ENCODE results near the gene PRR7.
A peak's percentile ranks its signal among the peaks of the same experiment; 100 is the strongest.

The PRR7 gene

DNA sequence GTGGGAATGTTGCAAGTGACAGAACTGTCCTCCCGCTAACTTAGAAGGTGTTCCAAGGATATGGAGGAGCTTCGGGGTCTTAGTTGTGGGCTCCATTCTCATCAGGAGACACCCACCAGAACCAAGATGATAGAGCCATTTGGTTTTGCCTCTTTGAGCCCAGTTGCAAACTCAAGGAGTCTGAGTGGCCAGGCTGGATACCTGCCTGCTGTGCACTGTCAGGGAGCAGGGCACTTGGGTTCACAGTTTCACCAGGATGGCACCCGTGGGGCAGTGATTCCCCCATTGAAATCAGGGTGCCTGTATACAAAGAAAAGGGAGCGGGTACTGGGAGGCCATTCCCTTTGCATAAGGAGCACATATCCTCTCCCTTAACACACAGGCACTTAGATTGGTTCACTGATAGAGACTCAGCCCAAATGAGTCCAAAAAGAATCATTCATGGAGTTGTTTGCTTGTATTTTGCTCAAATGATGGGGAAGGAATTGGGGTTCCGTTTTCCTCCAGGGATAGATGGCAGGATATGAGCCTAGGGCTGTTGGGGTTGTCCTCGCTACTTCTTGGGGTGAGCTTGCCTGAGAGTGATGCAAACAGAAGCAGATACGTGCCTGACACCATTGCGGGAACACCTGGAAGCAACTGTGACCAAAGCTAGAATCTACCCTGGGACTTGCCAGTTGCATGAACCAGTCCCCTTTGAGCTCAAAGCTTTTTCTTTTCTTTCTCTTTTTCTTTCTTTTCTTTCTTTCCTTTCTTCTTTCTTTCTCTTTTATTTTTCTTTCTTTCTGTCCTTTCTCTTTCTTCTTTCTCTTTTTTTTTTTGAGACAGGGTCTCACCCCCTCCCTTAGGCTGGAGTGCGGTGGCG is 1.3 kb upstream of the PRR7 start:
- Histone ChIP-seq H2AFZ (ENCODE audit: low read depth) (no peak overlapping the region; the same call in 1 of the 2 replicates), H3K79me2 (ENCODE audit: insufficient read depth, low read depth) (no peaks in the 10 kb centered on the region), H3K4me2 (peak overlapping the region; percentile 89), H3K4me1 (ENCODE audit: low read depth, poor library complexity, severe bottlenecking) (peaks cover 31% of the 10 kb centered on the region), H3K27me3 (ENCODE audit: insufficient read depth, low read depth) (no peaks in the 10 kb centered on the region), H3K36me3 (ENCODE audit: insufficient read depth) (no peaks in the 10 kb centered on the region), H3K4me3 (IDR thresholded peaks at IDR 0.05; ENCODE audit: insufficient read depth, low read depth, low read length) (no peak overlapping the region), H4K20me1 (ENCODE audit: insufficient read depth) (no peaks in the 10 kb centered on the region), H3K27ac (peak overlapping the region; percentile 56; the same call in 1 of the 2 replicates), H3K9ac (peak overlapping the region; percentile 63; the same call in 1 of the 2 replicates)
- TF ChIP-seq, protein P1, sequence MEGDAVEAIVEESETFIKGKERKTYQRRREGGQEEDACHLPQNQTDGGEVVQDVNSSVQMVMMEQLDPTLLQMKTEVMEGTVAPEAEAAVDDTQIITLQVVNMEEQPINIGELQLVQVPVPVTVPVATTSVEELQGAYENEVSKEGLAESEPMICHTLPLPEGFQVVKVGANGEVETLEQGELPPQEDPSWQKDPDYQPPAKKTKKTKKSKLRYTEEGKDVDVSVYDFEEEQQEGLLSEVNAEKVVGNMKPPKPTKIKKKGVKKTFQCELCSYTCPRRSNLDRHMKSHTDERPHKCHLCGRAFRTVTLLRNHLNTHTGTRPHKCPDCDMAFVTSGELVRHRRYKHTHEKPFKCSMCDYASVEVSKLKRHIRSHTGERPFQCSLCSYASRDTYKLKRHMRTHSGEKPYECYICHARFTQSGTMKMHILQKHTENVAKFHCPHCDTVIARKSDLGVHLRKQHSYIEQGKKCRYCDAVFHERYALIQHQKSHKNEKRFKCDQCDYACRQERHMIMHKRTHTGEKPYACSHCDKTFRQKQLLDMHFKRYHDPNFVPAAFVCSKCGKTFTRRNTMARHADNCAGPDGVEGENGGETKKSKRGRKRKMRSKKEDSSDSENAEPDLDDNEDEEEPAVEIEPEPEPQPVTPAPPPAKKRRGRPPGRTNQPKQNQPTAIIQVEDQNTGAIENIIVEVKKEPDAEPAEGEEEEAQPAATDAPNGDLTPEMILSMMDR (conservative IDR thresholded peaks at IDR 0.05; ENCODE audit: low read depth, low read length): no peak

DNA sequence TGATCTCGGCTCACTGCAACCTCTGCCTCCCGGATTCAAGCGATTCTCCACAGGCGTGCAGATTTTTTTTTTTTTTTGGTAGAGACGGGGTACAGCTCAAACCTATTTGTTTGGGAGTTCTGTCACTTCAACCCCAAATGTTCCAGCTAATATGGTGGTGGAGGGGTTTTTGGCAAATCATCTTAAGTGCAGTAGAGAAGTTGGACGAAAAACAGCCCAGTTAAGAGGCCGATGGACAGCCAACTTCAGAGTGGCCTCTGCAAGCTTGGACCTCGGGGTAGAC is 756 bp upstream of the PRR7 start:
- Histone ChIP-seq H3K4me3 (IDR thresholded peaks at IDR 0.05; ENCODE audit: insufficient read depth, low read depth, low read length) (no peak overlapping the region), H3K27me3 (ENCODE audit: insufficient read depth, low read depth) (no peaks in the 10 kb centered on the region), H3K9ac (peak overlapping the region; percentile 63), H3K4me2 (peak overlapping the region; percentile 89), H3K27ac (peak overlapping the region; percentile 56), H3K79me2 (ENCODE audit: insufficient read depth, low read depth) (no peaks in the 10 kb centered on the region), H4K20me1 (ENCODE audit: insufficient read depth) (no peaks in the 10 kb centered on the region), H3K36me3 (ENCODE audit: insufficient read depth) (no peaks in the 10 kb centered on the region), H3K4me1 (ENCODE audit: low read depth, poor library complexity, severe bottlenecking) (peaks cover 31% of the 10 kb centered on the region), H2AFZ (ENCODE audit: low read depth) (peak overlapping the region; percentile 34; the same call in 1 of the 2 replicates)
- TF ChIP-seq, protein P1 (conservative IDR thresholded peaks at IDR 0.05; ENCODE audit: low read depth, low read length): no peak

DNA sequence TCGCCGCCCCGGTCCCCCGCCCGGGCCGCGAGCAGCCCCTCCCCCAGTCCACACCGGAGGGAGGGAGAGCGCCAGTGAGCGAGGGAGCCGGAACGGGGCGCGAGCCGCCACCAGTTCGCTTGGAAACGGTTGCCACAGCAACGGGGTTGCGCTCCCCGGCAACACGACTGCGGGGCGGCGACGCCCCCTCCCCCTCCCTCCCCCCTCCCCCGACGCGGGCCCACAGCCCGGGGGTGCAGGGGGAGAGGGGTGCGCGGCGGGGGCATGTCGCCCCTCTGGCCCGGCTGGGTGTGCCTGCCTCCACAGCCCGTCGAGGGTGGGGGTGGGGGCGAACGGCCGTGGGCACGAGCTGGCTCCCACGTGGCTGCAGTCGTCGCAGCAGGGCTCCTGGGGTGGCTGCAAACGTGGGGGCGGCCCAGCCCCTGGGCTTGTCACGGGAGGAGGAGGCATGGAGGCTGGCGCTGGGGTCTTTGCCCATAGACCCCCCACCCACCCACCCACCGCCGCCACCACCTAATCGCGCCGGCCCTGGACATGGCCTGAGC is 524 bp downstream of the PRR7 start:
- no peak overlapping the region for H3K4me3 ChIP-seq (IDR thresholded peaks at IDR 0.05; ENCODE audit: insufficient read depth, low read depth, low read length)
- H3K36me3 ChIP-seq (ENCODE audit: insufficient read depth): no peaks in the 10 kb centered on the region
- H3K4me1 ChIP-seq (ENCODE audit: low read depth, poor library complexity, severe bottlenecking): peaks cover 31% of the 10 kb centered on the region
- TF ChIP-seq, protein P1 (conservative IDR thresholded peaks at IDR 0.05; ENCODE audit: low read depth, low read length): no peak
- no peak overlapping the region for H3K4me2 ChIP-seq
- H3K79me2 ChIP-seq (ENCODE audit: insufficient read depth, low read depth): no peaks in the 10 kb centered on the region
- no peak overlapping the region for H2AFZ ChIP-seq (ENCODE audit: low read depth)
- peak overlapping the region; percentile 63 for H3K9ac ChIP-seq
- no peaks in the 10 kb centered on the region for H4K20me1 ChIP-seq (ENCODE audit: insufficient read depth)
- no peaks in the 10 kb centered on the region for H3K27me3 ChIP-seq (ENCODE audit: insufficient read depth, low read depth)
- H3K27ac ChIP-seq: peak overlapping the region; percentile 42; the same call in 1 of the 2 replicates

- no peak overlapping the region for H2AFZ ChIP-seq (ENCODE audit: low read depth)
- peaks cover 31% of the 10 kb centered on the region for H3K4me1 ChIP-seq (ENCODE audit: low read depth, poor library complexity, severe bottlenecking)
- H3K27me3 ChIP-seq (ENCODE audit: insufficient read depth, low read depth): no peaks in the 10 kb centered on the region
- TF ChIP-seq, protein P1 (conservative IDR thresholded peaks at IDR 0.05; ENCODE audit: low read depth, low read length): no peak
- H4K20me1 ChIP-seq (ENCODE audit: insufficient read depth): no peaks in the 10 kb centered on the region
- no peak overlapping the region for H3K4me3 ChIP-seq (IDR thresholded peaks at IDR 0.05; ENCODE audit: insufficient read depth, low read depth, low read length)
- H3K79me2 ChIP-seq (ENCODE audit: insufficient read depth, low read depth): no peaks in the 10 kb centered on the region
- H3K4me2 ChIP-seq: no peak overlapping the region
- no peak overlapping the region for H3K9ac ChIP-seq
- H3K27ac ChIP-seq: no peak overlapping the region
- no peaks in the 10 kb centered on the region for H3K36me3 ChIP-seq (ENCODE audit: insufficient read depth)
These were observed 1.1 kb downstream of the PRR7 start for GRCh38 chr5:177447611-177448243.

All from KMS-11 (cell line).